GM12865 (cell line): Measurements from ENCODE around the gene LIPC.

Source experiments
- DNase-seq: peaks from one replicate; pipeline ENCODE4 v3.0.0; 2010; ENCODE audit warnings: low read depth
- H3K4me3 ChIP-seq: 2 replicates; pipeline ENCODE4 v1.5.1; 2011; ENCODE audit warnings: mild to moderate bottlenecking, low read depth, low read length, control low read depth
- TF ChIP-seq, protein P1 (sequence below): IDR thresholded peaks from 2 replicates; pipeline ENCODE4 v1.5.1; 2011; ENCODE audit warnings: low read length, control low read depth, low read depth, inconsistent platforms; ENCODE audit not compliant: insufficient read depth; ENCODE audit errors: missing control alignments

Gene LIPC

DNA sequence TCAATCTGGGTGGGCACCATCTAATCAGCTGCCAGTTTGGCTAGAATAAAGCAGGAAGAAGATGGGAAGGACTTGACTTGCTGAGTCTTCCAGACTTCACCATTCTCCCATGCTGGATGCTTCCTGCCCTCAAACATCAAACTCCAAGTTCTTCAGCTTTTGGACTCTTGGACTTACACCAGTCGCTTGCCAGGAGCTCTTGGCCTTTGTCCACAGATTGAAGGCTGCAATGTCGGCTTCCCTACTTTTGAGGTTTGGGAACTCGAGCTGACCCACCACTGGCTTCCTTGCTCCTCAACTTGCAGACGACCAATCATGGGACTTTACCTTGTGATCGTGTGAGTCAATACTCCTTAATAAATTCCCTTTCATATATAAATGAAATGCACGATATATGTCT is 8.6 kb upstream of the LIPC start:
- TF ChIP-seq, protein P1, sequence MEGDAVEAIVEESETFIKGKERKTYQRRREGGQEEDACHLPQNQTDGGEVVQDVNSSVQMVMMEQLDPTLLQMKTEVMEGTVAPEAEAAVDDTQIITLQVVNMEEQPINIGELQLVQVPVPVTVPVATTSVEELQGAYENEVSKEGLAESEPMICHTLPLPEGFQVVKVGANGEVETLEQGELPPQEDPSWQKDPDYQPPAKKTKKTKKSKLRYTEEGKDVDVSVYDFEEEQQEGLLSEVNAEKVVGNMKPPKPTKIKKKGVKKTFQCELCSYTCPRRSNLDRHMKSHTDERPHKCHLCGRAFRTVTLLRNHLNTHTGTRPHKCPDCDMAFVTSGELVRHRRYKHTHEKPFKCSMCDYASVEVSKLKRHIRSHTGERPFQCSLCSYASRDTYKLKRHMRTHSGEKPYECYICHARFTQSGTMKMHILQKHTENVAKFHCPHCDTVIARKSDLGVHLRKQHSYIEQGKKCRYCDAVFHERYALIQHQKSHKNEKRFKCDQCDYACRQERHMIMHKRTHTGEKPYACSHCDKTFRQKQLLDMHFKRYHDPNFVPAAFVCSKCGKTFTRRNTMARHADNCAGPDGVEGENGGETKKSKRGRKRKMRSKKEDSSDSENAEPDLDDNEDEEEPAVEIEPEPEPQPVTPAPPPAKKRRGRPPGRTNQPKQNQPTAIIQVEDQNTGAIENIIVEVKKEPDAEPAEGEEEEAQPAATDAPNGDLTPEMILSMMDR, result no peak
- DNase-seq, result no peak
- no peak overlapping the region for H3K4me3 ChIP-seq

DNA sequence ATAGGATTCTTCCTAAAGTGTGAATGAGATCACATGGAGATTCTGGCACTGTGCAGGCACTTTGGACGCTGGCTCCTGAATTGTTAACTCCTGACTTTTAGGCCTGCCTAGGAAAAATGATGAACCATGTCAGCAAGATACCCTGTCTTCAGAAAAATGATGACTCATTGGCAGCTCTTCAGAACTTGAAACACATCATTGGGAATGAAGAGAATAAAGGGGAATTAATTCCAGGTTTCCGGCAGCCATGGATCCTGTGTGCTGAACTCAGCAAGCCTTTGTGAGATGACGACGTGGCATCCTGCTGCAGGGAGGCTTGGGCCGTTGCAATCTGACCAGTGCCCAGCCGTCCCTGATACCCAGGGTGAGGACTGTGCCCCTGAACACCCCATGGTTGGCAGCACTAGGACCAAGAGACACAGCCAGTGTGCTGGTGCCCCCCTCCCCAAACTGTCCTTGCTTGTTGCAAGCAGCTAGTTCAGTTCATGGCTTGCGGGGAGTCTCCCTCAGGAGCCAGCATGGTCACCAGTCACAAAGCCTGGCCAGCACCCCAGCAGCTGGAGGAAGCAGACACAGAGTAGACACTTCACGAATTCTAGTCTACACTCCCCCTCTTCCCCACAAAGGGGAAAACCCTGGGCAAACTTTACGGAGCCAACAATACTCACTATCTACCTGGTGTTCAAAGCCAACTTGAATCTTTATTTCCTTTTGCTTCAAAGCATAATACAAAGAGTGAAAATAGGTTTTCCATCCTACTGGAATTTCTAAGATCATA is 7.8 kb upstream of the LIPC start:
- no peak overlapping the region for H3K4me3 ChIP-seq
- TF ChIP-seq, protein P1, result no peak
- DNase-seq, result peak; percentile 38

DNA sequence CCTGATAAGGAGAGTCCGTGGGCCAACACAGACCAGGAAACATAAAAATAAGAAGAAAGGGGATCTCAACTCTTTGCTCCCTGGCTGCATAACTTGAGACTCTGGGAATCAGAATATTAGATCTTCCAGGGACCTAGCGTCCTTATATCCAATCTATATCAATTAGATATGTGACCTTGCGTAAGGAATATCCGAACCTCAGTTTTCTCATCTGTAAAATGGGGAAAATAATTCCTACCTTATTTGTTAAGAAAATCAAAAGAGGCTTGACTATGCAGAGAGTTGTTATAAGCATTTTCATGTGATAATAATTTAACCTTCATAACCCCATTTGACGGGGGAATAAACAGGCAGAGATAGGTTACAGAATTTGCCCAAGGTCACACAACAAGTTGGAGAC is 7.1 kb upstream of the LIPC start:
- TF ChIP-seq, protein P1, result no peak
- no peak for DNase-seq
- no peak overlapping the region for H3K4me3 ChIP-seq

DNA sequence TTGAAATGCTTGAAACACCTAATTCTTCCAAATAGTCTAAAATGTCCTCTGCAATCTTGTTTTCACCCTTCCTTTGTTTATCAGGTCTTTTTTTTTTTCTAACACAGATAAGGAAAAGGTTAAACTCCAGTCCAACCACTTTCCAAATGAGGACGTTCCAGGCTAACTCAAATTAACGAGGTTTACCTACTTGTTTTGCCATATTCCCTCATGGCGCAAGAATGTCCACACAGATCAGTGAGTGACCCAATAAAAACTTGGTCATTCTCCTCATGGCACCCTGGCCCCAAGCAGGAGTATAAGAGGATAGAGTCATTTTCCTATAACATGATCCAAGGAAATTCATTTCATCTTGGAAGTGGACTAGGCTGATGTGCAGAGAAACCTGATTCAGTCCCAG is 6.6 kb upstream of the LIPC start:
- TF ChIP-seq, protein P1, result no peak

DNA sequence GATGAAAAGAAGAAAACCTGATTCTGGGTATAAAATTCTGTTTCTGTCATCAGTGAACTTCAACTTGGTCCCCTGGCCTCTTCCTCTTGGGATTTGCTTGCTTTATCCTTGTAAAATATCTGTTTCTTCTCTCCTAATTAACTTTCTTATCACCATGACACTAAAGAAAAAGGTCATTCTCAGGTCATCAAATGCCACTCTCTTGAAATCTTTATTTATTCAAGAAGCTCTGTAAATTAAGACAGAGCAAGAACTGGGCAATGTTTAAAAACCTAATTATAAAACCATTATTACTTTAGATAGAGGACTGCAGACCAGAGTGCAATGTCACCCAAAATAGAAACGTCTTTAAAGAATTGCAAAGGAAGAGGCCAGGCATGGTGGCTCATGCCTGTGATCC is 6.0 kb upstream of the LIPC start:
- TF ChIP-seq, protein P1, result no peak
- H3K4me3 ChIP-seq, result no peak overlapping the region
- no peak for DNase-seq

More for the DNA sequence above, 6.6 kb upstream of the LIPC start:
- no peak overlapping the region for H3K4me3 ChIP-seq
- no peak for DNase-seq

DNA sequence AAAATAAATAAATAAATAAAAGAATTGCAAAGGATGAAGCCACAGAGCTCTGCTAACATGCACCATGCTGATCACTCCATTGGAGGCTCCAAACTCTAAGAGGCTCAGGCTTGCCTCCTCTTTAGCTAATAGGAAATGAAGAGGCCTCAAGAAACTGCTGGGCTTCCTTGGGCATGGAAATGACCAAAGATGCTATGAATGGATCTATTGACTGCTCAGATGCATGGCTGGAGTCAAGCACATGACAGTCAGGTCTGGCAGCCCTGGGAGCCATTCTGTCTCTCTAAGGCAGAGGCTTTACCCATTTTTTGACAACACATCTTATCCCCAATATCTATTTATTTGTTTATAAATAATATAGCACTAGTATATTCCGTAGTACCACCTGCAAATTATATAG is 5.3 kb upstream of the LIPC start:
- TF ChIP-seq, protein P1, result no peak
- H3K4me3 ChIP-seq, result no peak overlapping the region
- DNase-seq, result no peak

DNA sequence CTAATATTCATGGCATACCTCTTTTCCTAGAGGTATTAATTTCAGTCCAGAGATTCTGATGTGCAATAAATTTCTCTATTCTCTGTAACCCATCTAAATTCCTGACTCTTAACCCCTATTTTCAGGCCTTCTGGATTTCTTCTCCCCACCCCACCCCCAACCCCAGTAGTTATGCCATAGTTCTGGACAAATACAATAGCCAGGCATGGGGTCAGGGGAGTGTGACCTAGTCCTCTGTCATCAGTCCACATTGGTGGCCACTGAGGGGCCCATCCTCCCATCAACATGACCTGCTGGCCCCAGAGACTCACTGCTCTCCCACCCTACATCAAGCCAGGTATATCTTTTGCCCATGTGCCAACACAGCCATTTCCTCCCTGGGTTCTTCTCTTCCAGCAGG is 3.8 kb upstream of the LIPC start:
- no peak for DNase-seq
- TF ChIP-seq, protein P1, result no peak

More for the DNA sequence above, 3.8 kb upstream of the LIPC start:
- H3K4me3 ChIP-seq, result no peak overlapping the region
